ENCODE data around the gene FCHSD2.
"Not testable (repeated sequence)": the region's sequence is repeated elsewhere in the genome, so short reads cannot be mapped to it uniquely, and the experiment has no call there.

Gene FCHSD2

GRCh38 chr11:72812967-72813739 is 329.0 kb downstream of the FCHSD2 start:
- DNase-seq = peak; percentile 84

DNA sequence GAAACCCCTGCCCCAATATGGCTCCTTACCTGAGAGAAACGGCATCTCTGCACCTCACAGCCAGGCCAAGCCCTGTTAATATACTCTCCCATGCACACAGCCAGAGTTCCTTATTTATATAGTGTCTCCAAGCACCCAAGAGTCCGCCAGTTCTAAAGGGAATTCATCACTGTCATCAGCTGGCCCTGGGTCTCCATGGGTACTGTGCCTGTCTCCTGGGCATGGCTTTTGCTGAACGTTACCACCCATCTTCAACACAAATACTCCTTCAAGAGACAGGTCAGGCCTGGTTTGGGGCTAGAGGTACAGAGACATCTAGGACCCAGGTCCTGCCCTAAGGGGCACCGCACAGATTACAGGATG is 329.5 kb downstream of the FCHSD2 start:
- no peak for DNase-seq

- not testable (repeated sequence) for DNase-seq
Observed at GRCh38 chr11:72811686-72812085, 330.4 kb downstream of the FCHSD2 start.

- no peak for DNase-seq
Observed at GRCh38 chr11:72808331-72808798, 333.8 kb downstream of the FCHSD2 start.

- DNase-seq = no peak
Observed at GRCh38 chr11:72807792-72808191, 334.3 kb downstream of the FCHSD2 start.

DNA sequence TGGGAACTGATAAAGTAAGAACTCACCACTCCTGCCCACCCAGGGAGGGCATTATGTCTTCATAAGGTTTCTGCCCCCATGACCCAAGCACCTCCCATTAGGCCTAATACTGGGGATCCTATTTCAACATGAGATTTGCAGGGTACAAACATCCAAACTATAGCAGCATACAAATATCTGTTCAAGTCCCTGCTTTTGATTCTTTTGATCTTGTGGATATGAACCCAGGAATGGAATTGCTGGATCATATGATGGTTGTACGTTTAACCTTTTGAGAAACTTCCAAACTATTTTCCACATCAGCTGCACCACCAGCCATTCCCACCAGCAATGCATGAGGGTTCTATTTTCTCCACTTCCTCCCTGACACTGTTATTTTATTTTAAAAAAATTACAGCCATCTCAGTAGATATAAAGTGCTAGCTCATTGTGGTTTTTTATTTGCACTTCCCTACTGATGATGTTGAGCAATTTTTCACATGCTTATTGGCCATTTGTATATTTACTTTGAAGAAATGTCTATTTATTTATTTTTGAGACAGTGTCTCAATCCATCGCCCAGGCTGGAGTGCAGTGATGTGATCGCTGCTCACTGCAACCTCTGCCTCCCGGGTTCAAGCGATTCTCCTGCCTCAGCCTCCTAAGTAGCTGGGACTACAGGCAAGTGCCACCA is 335.0 kb downstream of the FCHSD2 start:
- no peak for DNase-seq

DNA sequence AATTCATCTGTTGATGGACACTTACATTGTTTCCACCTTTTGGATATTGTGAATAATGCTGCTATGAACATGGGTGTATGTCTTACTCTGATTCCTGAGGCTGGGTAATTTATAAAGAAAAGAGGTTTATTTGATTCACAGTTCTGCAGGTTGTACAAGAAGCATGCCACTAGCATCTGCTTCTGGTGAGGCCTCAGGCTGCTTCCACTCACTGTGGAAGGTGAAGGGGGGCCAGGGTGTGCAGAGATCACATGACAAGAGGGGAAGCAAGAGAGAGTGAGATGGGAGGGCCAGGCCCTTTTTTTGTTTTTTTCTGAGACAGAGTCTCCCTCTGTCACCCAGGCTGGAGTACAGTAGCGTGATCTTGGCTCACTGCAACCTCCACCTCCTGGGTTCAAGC is 335.7 kb downstream of the FCHSD2 start:
- DNase-seq = not testable (repeated sequence)

DNA sequence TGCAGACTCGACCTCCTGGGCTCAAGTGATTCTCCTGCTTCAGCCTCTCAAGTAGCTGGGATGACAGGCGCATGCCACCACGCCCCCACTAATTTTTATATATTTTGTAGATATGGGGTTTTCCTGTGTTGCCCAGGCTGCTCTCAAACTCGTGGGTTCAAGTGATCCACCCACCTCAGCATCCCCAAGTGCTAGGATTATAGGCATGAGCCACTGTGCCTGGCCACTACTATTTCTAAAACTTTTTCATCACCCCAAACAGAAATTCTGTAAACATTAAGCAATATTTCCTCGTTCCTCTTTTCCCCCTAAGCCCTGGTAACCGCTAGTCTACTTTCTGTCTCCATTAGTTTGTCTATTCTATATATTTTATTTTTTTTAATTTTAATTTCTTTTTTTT is 336.9 kb downstream of the FCHSD2 start:
- no peak for DNase-seq

- no peak for DNase-seq
Observed at GRCh38 chr11:72802822-72803221, 339.3 kb downstream of the FCHSD2 start.

DNA sequence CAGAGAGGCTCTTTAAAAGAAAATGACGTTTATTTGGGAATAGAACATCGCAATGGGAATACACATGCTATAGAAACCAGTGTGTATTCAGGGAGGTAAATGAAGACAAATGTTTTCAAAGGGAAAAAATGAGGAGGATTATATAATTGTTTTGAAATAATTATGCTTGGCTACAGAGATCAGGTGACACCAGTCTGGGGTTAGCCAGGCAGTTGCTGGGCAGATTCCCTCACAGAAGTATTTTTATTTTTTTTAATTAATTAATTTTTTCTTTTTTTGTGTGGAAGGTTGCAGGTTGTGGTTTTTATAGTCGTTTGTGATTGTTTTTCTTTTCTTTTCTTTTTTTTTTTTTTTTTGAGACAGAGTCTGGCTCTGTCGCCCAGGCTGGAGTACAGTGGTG is 342.7 kb downstream of the FCHSD2 start:
- DNase-seq = no peak

GRCh38 chr11:72798361-72798760 is 343.8 kb downstream of the FCHSD2 start:
- DNase-seq = no peak

- peak; percentile 96 for DNase-seq
Observed at GRCh38 chr11:72793425-72794367, 348.4 kb downstream of the FCHSD2 start, which contains the start of gene STARD10. Gene STARD10, minus strand, starts transcription at chr11:72794047. Its CDS starts 12,866 bp downstream, at chr11:72781181.

- DNase-seq = no peak
Observed at GRCh38 chr11:72793076-72793424, 349.1 kb downstream of the FCHSD2 start.

GRCh38 chr11:72792437-72793021 is 349.6 kb downstream of the FCHSD2 start:
- no peak for DNase-seq

DNA sequence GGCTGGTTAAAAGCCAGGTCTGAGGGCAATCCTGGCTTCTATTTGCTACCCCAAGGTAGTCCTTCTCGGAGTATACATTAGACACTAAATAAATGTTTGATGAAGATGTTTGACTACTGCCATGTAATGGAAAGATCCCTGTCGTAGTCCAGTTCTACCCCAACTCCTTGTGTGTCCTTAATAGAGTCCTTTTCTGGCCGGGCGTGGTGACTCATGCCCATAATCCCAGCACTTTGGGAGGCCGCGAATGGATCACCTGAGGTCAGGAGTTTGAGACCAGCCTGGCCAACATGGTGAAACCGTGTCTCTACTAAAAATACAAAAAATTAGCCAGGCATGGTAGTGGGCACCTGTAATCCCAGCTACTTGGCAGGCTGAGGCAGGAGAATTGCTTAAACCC is 350.9 kb downstream of the FCHSD2 start:
- not testable (repeated sequence) for DNase-seq

DNA sequence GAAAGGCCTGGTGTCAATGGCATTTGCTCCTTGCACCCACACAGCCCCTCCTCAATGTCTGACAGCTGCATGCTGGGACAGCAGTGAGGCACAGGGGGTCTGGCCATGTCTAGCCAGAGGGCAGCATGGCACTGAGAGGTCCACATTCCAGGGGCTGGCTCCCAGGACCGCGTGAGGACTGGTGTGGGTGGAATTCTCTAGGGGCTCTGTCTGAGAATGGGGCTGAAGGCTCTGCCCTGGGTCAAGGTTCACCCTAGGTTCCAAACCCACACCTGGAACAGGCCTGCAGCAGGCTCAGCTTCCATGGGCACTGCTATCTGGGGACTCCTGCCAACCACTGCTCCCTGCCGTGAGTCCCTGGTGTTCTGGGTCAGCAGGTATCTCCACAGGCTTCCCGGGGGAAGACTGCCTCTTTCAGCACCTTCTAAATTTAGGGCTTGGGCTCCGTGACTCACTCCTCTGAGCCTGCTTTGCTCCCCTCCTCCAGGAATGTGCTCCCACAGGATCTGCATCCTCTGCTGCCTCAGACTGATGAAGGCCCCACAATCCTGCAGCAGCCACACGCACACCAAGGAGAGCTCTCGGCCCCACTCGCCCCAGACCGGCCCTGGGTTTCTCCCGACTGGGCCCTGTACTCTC is 352.5 kb downstream of the FCHSD2 start:
- DNase-seq = peak; percentile 71

- DNase-seq = no peak
Observed at GRCh38 chr11:72788241-72788640, 353.9 kb downstream of the FCHSD2 start.

DNA sequence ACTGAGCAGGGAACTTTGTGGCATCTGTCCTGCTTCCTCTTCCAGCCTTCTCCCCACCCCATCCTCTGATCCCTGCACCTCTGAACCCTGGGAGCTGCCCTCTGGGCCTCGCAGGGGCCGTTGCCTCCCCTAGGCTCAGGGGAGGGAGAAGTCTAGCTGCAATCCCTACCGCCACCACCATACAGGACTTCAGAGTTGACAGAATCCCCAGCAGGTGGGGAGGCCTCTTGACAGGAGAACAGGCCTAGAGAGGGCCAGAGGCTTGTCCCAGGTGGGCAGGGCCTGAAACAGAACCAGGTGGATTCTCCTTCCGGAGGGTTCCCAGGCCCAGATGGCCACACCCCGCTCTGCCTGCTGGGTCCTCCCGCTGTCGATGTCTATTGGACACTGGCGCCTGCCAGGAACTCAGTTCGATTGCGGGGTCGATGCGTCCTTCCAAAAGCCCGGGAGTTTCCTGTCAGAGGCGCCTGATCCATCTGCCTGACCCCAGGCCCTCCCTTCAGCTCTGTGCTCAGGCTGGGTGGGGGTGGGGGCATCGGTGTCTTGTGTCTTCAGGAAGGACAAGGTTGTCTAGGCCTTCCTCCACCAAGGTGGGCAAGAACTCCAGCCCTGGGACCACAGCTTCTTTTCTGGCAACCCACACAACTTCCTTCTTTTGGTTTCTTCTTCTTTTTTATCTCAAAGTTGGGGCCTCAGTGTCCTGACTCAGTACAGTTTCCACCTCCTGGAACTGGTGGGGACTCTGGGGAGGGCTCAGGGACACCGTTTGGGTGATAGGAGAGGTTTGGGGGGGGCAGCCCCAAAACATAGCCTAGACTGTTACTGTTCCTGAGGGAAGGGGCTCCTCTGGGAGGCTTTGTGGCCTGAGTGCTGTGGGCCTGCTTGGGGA is 354.7 kb downstream of the FCHSD2 start:
- peak; percentile 91 for DNase-seq

Measured in islet precursor cell (in vitro differentiated cells).